PC-3 (cell line): Measurements from ENCODE around the gene TMC3. TPM values are rescaled to one million over a fixed set of nuclear protein-coding genes. Genes with fewer than 3 reads are reported as not detected.
A peak's percentile ranks its signal among the peaks of the same experiment; 100 is the strongest.

ENCODE experiments used
- ATAC-seq: fragments of 200-7000 bp; cut with Tn5 transposase; 2 replicates; pipeline ENCODE4 v1.9.1; 2020; ENCODE audit warnings: mild to moderate bottlenecking, moderate library complexity
- BruUV-seq: library from RNA; stranded (reverse); fragments of 400-500 nt; replicated peaks from 2 replicates; lab custom pipeline; 2021; lab: Mats Ljungman, UMichigan
- CTCF ChIA-PET: fragments of 300-600 bp; sonication (Branson Sonifier 250); formaldehyde crosslinking; loops from one replicate; lab custom pipeline; 2022; ENCODE audit warnings: antibody characterized with exemption; lab: Charles Lee
- POLR2A ChIA-PET: fragments of 300-600 bp; sonication (Branson Sonifier 250); formaldehyde crosslinking; loops from one replicate; lab custom pipeline; 2022; ENCODE audit warnings: antibody characterized with exemption; ENCODE audit not compliant: unreplicated experiment; lab: Charles Lee
- DNase-seq: peaks from one replicate; pipeline ENCODE4 v3.0.0-alpha.2; 2015
- H2AFZ ChIP-seq: fragments of 300-600 bp; sonication (generic); 2 replicates; pipeline ENCODE4 v1.6.0; 2016; ENCODE audit warnings: antibody characterized with exemption, low read length
- H3F3A ChIP-seq: fragments of 300-600 bp; sonication (generic); one replicate; pipeline ENCODE4 v1.6.0; 2017; ENCODE audit warnings: antibody characterized with exemption, low read length, control low read depth, mild to moderate bottlenecking; ENCODE audit not compliant: unreplicated experiment
- H3K27ac ChIP-seq: fragments of 300-600 bp; sonication (generic); 2 replicates; pipeline ENCODE4 v1.5.1; 2016; ENCODE audit warnings: mild to moderate bottlenecking, low read length
- H3K27me3 ChIP-seq: fragments of 300-600 bp; sonication (generic); 2 replicates; pipeline ENCODE4 v1.6.1; 2016; ENCODE audit warnings: low read length, mixed read lengths
- H3K36me3 ChIP-seq: fragments of 300-600 bp; sonication (generic); 2 replicates; pipeline ENCODE4 v1.6.1; 2016; ENCODE audit warnings: low read depth, mixed run types, low read length, mixed read lengths
- H3K4me1 ChIP-seq: fragments of 300-600 bp; sonication (generic); 2 replicates; pipeline ENCODE4 v1.5.1; 2016; ENCODE audit warnings: low read length; ENCODE audit not compliant: insufficient read depth
- H3K4me2 ChIP-seq: fragments of 300-600 bp; sonication (generic); 2 replicates; pipeline ENCODE4 v1.6.0; 2016; ENCODE audit warnings: low read length
- H3K4me3 ChIP-seq: fragments of 300-600 bp; sonication (generic); 2 replicates; pipeline ENCODE4 v1.5.1; 2016; ENCODE audit warnings: mild to moderate bottlenecking, low read length, mixed read lengths
- H3K79me2 ChIP-seq: fragments of 300-600 bp; sonication (generic); 2 replicates; pipeline ENCODE4 v1.6.1; 2017; ENCODE audit warnings: low read length, mixed read lengths
- H3K9ac ChIP-seq: fragments of 300-600 bp; sonication (generic); 2 replicates; pipeline ENCODE4 v1.6.0; 2016; ENCODE audit warnings: mild to moderate bottlenecking, low read length
- H3K9me2 ChIP-seq: fragments of 300-600 bp; sonication (generic); replicated peaks from 2 replicates; pipeline ENCODE4 v1.6.1; 2016; ENCODE audit warnings: mixed run types, low read length, mixed read lengths
- H3K9me3 ChIP-seq: fragments of 300-600 bp; sonication (generic); 2 replicates; pipeline ENCODE4 v1.6.1; 2016; ENCODE audit warnings: low read length, mixed read lengths
- H4K20me1 ChIP-seq: fragments of 300-600 bp; sonication (generic); 2 replicates; pipeline ENCODE4 v1.6.1; 2016; ENCODE audit warnings: low read length, mixed read lengths
- EZH2 ChIP-seq: fragments of 300-600 bp; sonication (generic); IDR thresholded peaks from one replicate; pipeline ENCODE4 v1.6.1; 2017; ENCODE audit warnings: antibody characterized with exemption, mild to moderate bottlenecking, low read length; ENCODE audit not compliant: unreplicated experiment
- EZH2phosphoT487 ChIP-seq: fragments of 300-600 bp; sonication (generic); IDR thresholded peaks from 2 replicates; pipeline ENCODE4 v1.6.1; 2018; ENCODE audit warnings: mild to moderate bottlenecking, antibody characterized with exemption, low read length, borderline replicate concordance
- intact Hi-C: fragments of 100-400 bp; cut with micrococcal nuclease; formaldehyde crosslinking; loops from 2 replicates; pipeline ENCODE4 v1.9.0; 2023
- total RNA-seq: library from RNA; depleted of rRNA; stranded (reverse); fragments of >200 nt; gene quantifications from 2 replicates; pipeline ENCODE4 v1.2.3, GENCODE V29; 2014
- TF ChIP-seq, protein P1 (sequence below): fragments of 300-600 bp; sonication (generic); conservative IDR thresholded peaks from 2 replicates; pipeline ENCODE4 v1.5.1; 2017; ENCODE audit warnings: antibody characterized with exemption, low read depth, mild to moderate bottlenecking, low read length

Gene TMC3
- total RNA-seq, 1 experiment from 2014 or later = not detected

DNA sequence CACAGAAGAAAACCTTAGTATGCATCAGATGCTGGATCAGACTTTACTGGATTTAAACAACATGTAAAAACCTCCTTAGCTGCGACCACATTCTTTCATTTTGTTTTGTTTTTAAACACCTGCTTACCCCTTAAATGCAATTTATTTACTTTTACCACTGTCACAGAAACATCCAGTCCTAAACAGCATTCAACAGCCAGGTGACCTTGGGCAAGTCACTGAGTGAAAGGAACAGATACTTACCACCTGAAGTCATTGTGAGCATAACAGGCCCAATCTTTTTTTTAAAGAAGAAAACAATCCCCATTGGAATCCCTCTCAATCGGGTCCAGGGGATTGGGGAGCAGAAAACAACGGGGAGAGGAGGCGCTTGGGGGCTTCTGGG, 50.5 kb downstream of the TMC3 start:
- Histone ChIP-seq H3K79me2 (no peaks in the 10 kb centered on the region), H3K36me3 (no peaks in the 10 kb centered on the region), H4K20me1 (no peaks in the 10 kb centered on the region), H3K27me3 (no peaks in the 10 kb centered on the region), H3K9me2 (no peaks in the 10 kb centered on the region), H3K4me1 (peaks cover 7% of the 10 kb centered on the region; the same call in 1 of the 2 replicates), H3K4me2 (peak overlapping the region; percentile 95), H3K9me3 (no peaks in the 10 kb centered on the region), H3K27ac (no peak overlapping the region), H3K9ac (peak overlapping the region; percentile 72), H3F3A (no peaks in the 10 kb centered on the region), H3K4me3 (peak overlapping the region; percentile 82), H2AFZ (peak overlapping the region; percentile 99)
- no peak for TF ChIP-seq EZH2phosphoT487
- TF ChIP-seq EZH2 = no peak
- TF ChIP-seq, protein P1, sequence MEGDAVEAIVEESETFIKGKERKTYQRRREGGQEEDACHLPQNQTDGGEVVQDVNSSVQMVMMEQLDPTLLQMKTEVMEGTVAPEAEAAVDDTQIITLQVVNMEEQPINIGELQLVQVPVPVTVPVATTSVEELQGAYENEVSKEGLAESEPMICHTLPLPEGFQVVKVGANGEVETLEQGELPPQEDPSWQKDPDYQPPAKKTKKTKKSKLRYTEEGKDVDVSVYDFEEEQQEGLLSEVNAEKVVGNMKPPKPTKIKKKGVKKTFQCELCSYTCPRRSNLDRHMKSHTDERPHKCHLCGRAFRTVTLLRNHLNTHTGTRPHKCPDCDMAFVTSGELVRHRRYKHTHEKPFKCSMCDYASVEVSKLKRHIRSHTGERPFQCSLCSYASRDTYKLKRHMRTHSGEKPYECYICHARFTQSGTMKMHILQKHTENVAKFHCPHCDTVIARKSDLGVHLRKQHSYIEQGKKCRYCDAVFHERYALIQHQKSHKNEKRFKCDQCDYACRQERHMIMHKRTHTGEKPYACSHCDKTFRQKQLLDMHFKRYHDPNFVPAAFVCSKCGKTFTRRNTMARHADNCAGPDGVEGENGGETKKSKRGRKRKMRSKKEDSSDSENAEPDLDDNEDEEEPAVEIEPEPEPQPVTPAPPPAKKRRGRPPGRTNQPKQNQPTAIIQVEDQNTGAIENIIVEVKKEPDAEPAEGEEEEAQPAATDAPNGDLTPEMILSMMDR = no peak
- TSS peak; percentile 68 for BruUV-seq
- ATAC-seq = no peak
- intact Hi-C loops = no loop called here
- POLR2A ChIA-PET = no interaction called here
- no peak for DNase-seq
- CTCF ChIA-PET = no interaction called here

GRCh38 chr15:81322676-81323253, 51.2 kb downstream of the TMC3 start:
- no TSS peak for BruUV-seq
- Histone ChIP-seq H3K27me3 (no peaks in the 10 kb centered on the region), H3K36me3 (no peaks in the 10 kb centered on the region), H4K20me1 (no peaks in the 10 kb centered on the region), H3K4me2 (peak overlapping the region; percentile 95), H3K79me2 (no peaks in the 10 kb centered on the region), H3K9me2 (no peaks in the 10 kb centered on the region), H3K9me3 (no peaks in the 10 kb centered on the region), H2AFZ (no peak overlapping the region), H3K4me1 (peaks cover 7% of the 10 kb centered on the region; the same call in 1 of the 2 replicates), H3F3A (no peaks in the 10 kb centered on the region), H3K9ac (no peak overlapping the region), H3K4me3 (peak overlapping the region; percentile 82; the same call in 1 of the 2 replicates), H3K27ac (no peak overlapping the region)
- ATAC-seq (no peak), DNase-seq (no peak)
- ChIA-PET CTCF (no interaction called here), POLR2A (no interaction called here)
- intact Hi-C loops = no loop called here
- TF ChIP-seq, protein P1 = no peak
- TF ChIP-seq EZH2 = no peak
- TF ChIP-seq EZH2phosphoT487 = no peak

DNA sequence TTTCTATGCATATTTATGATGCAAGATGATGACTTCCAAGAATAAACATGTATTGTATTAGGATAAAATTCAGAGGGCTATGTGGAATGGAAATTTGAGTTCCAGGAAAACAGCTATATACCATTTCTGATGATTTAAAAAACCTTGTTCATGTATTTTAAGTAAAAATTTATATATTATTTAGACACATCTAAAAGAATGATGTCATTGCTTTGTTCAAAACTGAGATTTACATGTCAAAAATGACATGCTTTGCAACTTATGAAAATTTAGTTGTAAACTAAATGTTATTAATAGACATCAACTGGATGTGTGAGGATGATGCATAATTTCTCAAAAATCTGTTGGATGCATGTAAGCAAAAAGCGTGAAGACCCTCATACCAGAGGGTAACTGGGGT, 52.3 kb downstream of the TMC3 start:
- Histone ChIP-seq H3K4me1 (peaks cover 7% of the 10 kb centered on the region; the same call in 1 of the 2 replicates), H4K20me1 (no peaks in the 10 kb centered on the region), H3K9me3 (no peaks in the 10 kb centered on the region), H3K9me2 (no peaks in the 10 kb centered on the region), H3K36me3 (no peaks in the 10 kb centered on the region), H3K4me2 (no peak overlapping the region), H3K27me3 (no peaks in the 10 kb centered on the region), H2AFZ (no peak overlapping the region), H3K4me3 (no peak overlapping the region), H3K79me2 (no peaks in the 10 kb centered on the region), H3K9ac (no peak overlapping the region), H3K27ac (no peak overlapping the region), H3F3A (no peaks in the 10 kb centered on the region)
- no TSS peak for BruUV-seq
- intact Hi-C loops = no loop called here
- no peak for ATAC-seq
- ChIA-PET CTCF (no interaction called here), POLR2A (interaction anchor here (0.5 kb wide), 1 partner anchor 110 kb away, joined by 3 read pairs; no protein-coding TSS in a partner anchor)
- no peak for DNase-seq
- TF ChIP-seq, protein P1 = no peak
- TF ChIP-seq EZH2 (no peak), EZH2phosphoT487 (no peak)
